GM21423 (cell line): ENCODE results near the gene ARHGAP6.
A peak's percentile ranks its signal among the peaks of the same experiment; 100 is the strongest.

Experiments used
- ATAC-seq: cut with Tn5 transposase; IDR thresholded peaks from one replicate; pipeline ENCODE4 v1.9.1; 2021; ENCODE audit warnings: mild to moderate bottlenecking, moderate library complexity; ENCODE audit not compliant: unreplicated experiment

Gene ARHGAP6

GRCh38 chrX:11401966-11402365 lies 263.8 kb downstream of the ARHGAP6 start:
- ATAC-seq, result no peak

GRCh38 chrX:11399489-11400094 lies 266.1 kb downstream of the ARHGAP6 start:
- no peak for ATAC-seq

GRCh38 chrX:11398785-11399184 lies 266.9 kb downstream of the ARHGAP6 start:
- ATAC-seq, result no peak

- ATAC-seq, result no peak
Measured at GRCh38 chrX:11398139-11398538, 267.6 kb downstream of the ARHGAP6 start.

GRCh38 chrX:11397680-11398079 lies 268.0 kb downstream of the ARHGAP6 start:
- peak; percentile 79 for ATAC-seq

- ATAC-seq, result no peak
Measured at GRCh38 chrX:11395859-11396258, 269.9 kb downstream of the ARHGAP6 start.

- no peak for ATAC-seq
Measured at GRCh38 chrX:11393949-11394654, 271.6 kb downstream of the ARHGAP6 start.

GRCh38 chrX:11386812-11387211 lies 278.9 kb downstream of the ARHGAP6 start:
- ATAC-seq, result no peak

GRCh38 chrX:11386001-11386523 lies 279.7 kb downstream of the ARHGAP6 start:
- no peak for ATAC-seq

GRCh38 chrX:11382930-11383329 lies 282.8 kb downstream of the ARHGAP6 start:
- no peak for ATAC-seq

- peak; percentile 75 for ATAC-seq
Measured at GRCh38 chrX:11381464-11381863, 284.3 kb downstream of the ARHGAP6 start.

- no peak for ATAC-seq
Measured at GRCh38 chrX:11380187-11380844, 285.4 kb downstream of the ARHGAP6 start.

- no peak for ATAC-seq
Measured at GRCh38 chrX:11376163-11376562, 289.6 kb downstream of the ARHGAP6 start.

- no peak for ATAC-seq
Measured at GRCh38 chrX:11375614-11376119, 290.1 kb downstream of the ARHGAP6 start.

GRCh38 chrX:11374570-11374969 lies 291.1 kb downstream of the ARHGAP6 start:
- no peak for ATAC-seq

GRCh38 chrX:11371106-11371505 lies 294.6 kb downstream of the ARHGAP6 start:
- no peak for ATAC-seq

- no peak for ATAC-seq
Measured at GRCh38 chrX:11367609-11368430, 297.9 kb downstream of the ARHGAP6 start.

GRCh38 chrX:11366998-11367595 lies 298.6 kb downstream of the ARHGAP6 start:
- ATAC-seq, result no peak

- no peak for ATAC-seq
Measured at GRCh38 chrX:11365426-11365825, 300.3 kb downstream of the ARHGAP6 start.

- no peak for ATAC-seq
Measured at GRCh38 chrX:11364835-11365234, 300.9 kb downstream of the ARHGAP6 start.
